GM20431 (cell line): ENCODE measurements around the gene RAD9A.
"Not testable (repeated sequence)": the region's sequence is repeated elsewhere in the genome, so short reads cannot be mapped to it uniquely, and the experiment has no call there.

ENCODE experiments used
- in situ Hi-C: fragments of 300-500 bp; cut with MseI, MboI; formaldehyde crosslinking; loops from one replicate; pipeline ENCODE4 v1.15.0; 2020; ENCODE audit warnings: low sequenced_read_pairs; ENCODE audit not compliant: unreplicated experiment

Gene RAD9A

GRCh38 chr11:67420646-67421429 lies 29.1 kb downstream of the RAD9A start:
- in situ Hi-C loops: no loop called here

GRCh38 chr11:67421430-67422031 lies 29.7 kb downstream of the RAD9A start:
- in situ Hi-C loops: no loop called here

DNA sequence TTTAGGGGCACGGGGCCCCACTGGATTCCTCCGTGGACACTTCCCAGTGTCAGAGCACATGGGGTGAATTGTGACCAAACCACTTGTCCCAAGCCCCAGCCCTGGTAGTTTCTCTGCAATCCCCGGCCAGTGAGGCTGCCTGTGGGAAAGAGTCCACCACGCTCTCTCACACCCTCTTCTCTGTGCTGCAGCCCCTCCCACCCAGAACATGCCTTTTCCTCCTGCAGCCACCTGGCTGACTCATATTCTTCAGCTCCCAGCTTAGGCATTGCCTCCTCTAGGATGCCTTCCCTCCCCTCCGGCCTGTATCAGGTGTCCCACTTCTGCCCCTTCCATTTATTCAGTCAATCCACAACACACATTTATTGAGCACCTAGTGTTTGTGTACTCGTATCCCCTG lies 31.1 kb downstream of the RAD9A start:
- in situ Hi-C loops: no loop called here

DNA sequence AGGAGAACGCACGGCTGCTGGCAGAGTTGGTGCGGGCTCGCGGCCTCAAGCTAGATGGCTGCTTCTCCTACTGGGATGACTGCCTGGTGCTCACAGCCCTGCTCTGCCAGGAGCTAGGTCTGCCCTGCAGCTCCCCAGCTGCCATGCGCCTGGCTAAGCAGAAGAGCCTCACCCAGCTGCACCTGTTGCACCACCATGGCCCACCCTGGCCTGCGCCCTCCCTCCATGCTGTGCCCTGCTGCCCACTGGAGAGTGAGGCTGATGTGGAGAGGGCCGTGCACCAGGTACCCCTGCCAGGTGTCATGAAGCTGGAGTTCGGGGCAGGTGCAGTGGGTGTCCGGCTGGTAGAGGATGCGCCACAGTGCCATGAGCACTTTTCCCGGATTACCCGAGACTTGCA lies 31.7 kb downstream of the RAD9A start:
- in situ Hi-C loops: no loop called here

- in situ Hi-C loops: no loop called here
Observed at GRCh38 chr11:67423891-67424613, 32.3 kb downstream of the RAD9A start.

- in situ Hi-C loops: not testable (repeated sequence)
Observed at GRCh38 chr11:67427364-67427859, 35.6 kb downstream of the RAD9A start.

DNA sequence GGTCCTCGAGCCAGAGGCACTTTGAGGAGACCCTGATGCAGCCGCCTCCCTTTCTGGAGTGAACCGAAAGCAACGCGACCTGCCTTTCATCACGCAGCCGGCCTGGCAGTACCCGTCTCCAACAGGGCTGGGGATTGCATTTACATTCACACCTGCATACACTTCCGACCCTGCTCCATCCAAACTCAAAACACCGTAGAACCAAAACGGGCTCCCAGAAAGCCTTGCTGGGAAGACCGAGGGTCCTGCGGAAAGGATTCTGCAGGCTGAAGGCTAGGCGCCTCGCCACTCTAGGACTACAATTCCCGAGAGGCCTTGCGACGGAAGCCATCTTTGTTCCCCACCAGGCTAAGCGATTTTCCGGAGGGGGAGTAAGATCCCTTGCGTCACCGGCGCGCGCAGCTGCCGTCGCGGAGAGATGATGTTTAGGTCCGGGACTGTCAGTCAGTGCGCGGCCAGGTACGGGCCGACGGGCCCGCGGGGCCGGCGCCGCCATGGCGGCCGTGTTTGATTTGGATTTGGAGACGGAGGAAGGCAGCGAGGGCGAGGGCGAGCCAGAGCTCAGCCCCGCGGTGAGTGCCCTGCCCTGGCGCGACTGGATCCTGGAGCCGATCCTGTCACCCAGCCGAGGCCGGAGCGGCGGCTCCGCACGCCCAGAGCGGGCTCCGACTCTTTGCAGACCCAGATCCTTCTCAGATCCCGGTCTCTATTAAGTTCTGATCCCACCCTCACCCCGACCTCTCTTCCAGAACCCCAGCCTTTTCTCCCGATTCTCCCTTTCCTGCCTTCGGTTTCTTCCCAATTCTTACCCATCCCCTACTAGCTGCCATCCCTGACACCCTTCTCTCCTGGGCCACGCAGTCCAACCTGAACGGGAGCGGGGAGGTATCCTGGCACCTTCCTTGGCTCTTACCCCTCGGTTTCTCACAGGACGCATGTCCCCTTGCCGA lies 36.5 kb downstream of the RAD9A start, which contains the start of gene RPS6KB2:
TSS of gene RPS6KB2 (plus strand) at position 443 of the 950 bp plus-strand sequence. CDS start at position 495, 52 bp downstream.
- in situ Hi-C loops: no loop called here

DNA sequence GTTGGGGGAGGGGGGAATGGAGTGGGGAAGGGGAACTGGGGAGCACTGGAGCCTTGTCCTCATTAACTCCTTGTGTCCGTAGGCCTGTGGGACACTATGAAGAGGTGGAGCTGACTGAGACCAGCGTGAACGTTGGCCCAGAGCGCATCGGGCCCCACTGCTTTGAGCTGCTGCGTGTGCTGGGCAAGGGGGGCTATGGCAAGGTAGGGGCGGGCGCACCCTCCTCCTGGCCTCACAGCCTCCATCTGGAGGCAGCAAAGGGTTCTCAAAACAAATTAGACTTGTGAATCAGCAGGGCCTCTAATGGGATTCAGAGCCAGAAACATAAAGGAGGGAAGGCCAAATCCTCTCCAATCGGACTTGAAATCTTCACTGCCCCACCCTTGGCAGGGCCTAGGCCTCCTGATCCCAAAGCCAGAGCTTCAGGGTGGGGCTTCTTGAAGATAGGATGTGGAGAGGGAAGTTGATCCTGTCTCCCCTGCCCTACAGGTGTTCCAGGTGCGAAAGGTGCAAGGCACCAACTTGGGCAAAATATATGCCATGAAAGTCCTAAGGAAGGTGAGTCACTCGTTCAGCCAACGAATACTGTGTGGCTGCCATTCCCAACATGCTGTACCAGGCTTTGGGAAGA lies 37.4 kb downstream of the RAD9A start:
- in situ Hi-C loops: no loop called here

DNA sequence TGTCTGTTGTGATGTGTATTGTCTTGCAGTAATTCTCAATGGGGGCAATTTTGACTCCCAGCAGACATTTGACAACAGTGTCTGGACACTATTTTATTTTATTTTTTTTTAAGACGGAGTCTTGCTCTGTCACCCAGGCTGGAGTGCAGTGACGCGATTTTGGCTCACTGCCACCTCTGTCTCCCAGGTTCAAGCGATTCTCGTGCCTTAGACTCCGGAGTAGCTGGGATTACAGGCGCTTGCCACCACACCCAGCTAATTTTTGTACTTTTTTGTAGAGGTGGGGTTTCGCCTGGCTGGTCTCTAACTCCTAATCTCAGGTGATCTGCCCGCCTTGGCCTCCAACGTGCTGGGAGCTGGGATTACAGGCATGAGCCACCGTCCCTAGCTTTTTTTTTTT lies 37.9 kb downstream of the RAD9A start:
- in situ Hi-C loops: no loop called here

DNA sequence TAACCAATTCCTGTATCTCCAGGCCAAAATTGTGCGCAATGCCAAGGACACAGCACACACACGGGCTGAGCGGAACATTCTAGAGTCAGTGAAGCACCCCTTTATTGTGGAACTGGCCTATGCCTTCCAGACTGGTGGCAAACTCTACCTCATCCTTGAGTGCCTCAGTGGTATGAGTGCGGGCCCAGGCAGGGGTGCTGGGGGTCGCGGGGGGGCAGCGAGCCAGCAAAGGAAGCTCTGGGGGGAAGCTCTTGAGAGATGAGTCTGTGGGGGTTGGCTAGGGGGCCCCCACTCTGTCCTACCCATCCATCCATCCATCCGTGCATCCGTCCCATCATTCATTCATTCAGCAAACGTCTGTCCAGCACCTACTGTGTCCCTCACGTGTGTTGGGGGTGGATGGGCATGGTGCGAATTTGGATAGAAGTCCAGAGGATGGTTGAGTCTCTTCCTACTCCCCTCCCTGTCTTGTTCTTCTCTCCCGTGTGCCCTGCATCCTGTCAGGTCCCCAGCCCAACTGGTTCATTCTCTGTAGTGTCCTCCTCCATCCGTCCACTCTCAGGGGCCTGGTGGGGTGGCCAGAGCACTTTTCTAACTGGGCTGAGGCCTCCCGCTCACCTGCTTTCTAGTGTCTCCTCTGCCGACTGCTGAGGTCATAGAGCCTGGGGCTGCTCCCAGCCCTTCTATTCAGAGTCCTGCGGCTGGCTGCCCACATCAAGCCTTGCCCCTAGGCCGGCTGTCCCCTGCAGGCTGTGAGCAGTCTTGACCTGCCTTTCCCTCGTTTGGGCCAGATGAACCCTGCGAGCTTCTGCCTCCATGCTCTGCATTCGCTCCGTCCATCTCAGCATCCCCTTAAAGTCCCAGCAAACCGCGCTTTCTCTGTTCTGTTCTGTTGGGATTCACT lies 39.8 kb downstream of the RAD9A start:
- in situ Hi-C loops: no loop called here

GRCh38 chr11:67432655-67433349 lies 41.0 kb downstream of the RAD9A start:
- in situ Hi-C loops: no loop called here

DNA sequence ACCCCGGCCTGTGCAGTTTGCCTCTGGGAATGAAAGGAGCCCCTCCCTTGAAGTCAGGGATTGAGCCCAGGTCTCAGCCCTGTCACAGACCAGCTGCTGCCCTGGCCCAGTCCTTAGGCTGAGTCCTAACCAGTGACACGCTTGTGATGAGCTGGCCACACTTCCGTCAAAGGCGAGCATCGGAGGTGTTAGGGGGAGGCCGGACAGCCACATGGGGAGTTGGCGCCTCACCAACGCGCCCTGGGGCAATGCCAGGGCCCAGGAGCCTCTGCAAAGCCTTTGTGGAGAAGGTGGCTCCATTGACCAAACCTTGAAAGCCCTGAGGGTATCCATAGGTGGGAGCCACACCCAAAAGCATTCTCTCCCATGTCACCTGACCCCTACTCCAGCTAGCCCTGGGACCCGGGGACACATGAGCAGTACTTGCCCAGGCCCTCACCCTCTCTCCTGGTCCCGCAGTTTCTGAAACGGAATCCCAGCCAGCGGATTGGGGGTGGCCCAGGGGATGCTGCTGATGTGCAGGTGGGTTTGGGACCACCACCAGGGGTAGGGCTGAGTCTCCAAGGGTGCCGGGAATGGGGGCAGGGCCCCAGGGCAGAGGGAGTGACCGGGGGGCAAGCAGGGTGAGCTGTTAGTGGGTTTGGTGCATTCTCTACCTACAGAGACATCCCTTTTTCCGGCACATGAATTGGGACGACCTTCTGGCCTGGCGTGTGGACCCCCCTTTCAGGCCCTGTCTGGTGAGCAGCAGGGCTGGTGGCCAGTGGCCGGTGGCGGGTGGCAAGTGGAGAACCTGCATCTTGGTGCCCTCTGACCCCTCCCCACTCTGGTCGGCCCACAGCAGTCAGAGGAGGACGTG lies 42.0 kb downstream of the RAD9A start:
- in situ Hi-C loops: no loop called here

DNA sequence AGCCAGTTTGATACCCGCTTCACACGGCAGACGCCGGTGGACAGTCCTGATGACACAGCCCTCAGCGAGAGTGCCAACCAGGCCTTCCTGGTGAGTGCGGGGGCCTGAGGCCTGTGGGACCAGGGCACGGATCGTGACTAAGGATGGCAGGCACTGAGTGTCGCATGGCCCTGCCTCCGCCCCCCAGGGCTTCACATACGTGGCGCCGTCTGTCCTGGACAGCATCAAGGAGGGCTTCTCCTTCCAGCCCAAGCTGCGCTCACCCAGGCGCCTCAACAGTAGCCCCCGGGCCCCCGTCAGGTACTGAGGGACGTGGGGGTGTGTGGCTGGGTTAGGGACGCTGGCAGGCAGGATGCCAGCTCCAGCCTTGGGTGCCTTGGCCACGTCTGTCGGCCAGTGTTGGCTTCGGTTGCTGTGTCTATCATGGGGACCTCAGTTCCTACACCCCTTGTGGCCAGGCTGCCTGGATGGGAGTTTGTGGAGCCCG lies 42.7 kb downstream of the RAD9A start:
- in situ Hi-C loops: no loop called here

GRCh38 chr11:67435031-67435726 lies 43.4 kb downstream of the RAD9A start:
- in situ Hi-C loops: no loop called here

DNA sequence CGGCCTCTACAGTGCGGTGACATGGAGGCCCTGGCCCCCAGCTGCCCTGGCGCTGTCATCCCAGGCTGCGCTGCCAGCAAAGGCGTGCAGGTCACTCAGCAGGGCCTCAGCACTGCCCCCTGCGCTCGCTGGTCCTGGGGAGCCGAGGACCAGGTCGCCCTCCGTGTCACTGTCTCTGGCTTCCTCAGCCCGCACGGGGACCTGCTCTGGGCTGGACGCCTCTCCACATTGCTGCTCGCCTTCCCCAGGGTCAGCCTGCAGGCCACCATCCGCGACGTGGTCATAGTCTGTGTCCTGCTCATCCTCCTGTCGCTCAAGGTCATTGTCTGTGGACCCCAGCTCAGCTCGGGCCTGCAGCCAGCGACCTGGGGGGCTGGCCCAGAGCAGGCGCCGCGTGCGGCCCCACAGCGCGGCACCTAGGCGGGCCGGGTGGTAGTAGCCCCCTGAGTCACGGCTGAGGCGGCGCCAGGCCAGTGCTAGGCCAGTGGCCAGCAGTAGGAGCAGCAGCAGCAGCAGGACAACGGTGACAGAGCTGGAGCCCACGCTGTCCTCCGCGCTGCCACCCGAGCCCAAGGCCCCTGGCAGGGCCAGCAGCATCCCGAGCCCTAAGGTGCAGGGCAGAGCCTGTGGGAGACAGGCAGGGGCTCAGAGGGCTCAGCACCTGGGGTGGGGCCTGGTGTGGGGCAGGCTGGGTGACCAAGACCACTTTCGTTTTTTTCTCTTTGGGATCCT lies 44.1 kb downstream of the RAD9A start:
- in situ Hi-C loops: no loop called here
